Measurements from ENCODE around the gene RMC1.
A peak's percentile ranks its signal among the peaks of the same experiment; 100 is the strongest.
"Not testable (repeated sequence)": the region's sequence is repeated elsewhere in the genome, so short reads cannot be mapped to it uniquely, and the experiment has no call there.

RMC1 gene

GRCh38 chr18:23573626-23574431 lies 70.5 kb downstream of the RMC1 start:
- Histone ChIP-seq H3K4me3 (ENCODE audit: low read depth, low read length) (peak overlapping the region; percentile 11; the same call in 1 of the 2 replicates), H3K4me1 (ENCODE audit: control insufficient read depth, insufficient read depth, low read length, unreplicated experiment) (peaks cover 20% of the 10 kb centered on the region), H3K79me2 (ENCODE audit: control insufficient read depth, insufficient read depth, low read length, unreplicated experiment) (peaks cover 29% of the 10 kb centered on the region), H3K27me3 (ENCODE audit: insufficient read depth, low read length) (no peaks in the 10 kb centered on the region), H2AFZ (ENCODE audit: low read length, unreplicated experiment) (no peak overlapping the region), H3K27ac (ENCODE audit: low read depth, low read length) (peak overlapping the region; percentile 59), H3K36me3 (ENCODE audit: insufficient read depth, low read length) (peaks cover 21% of the 10 kb centered on the region)

- Histone ChIP-seq H3K79me2 (ENCODE audit: control insufficient read depth, insufficient read depth, low read length, unreplicated experiment) (peaks cover 35% of the 10 kb centered on the region), H3K27ac (ENCODE audit: low read depth, low read length) (peak overlapping the region; percentile 59; the same call in 1 of the 2 replicates), H3K36me3 (ENCODE audit: insufficient read depth, low read length) (peaks cover 16% of the 10 kb centered on the region), H2AFZ (ENCODE audit: low read length, unreplicated experiment) (no peak overlapping the region), H3K4me1 (ENCODE audit: control insufficient read depth, insufficient read depth, low read length, unreplicated experiment) (peaks cover 29% of the 10 kb centered on the region), H3K4me3 (ENCODE audit: low read depth, low read length) (peak overlapping the region; percentile 11; the same call in 1 of the 2 replicates), H3K27me3 (ENCODE audit: insufficient read depth, low read length) (no peaks in the 10 kb centered on the region)
Observed at GRCh38 chr18:23574611-23575308, 71.4 kb downstream of the RMC1 start.

GRCh38 chr18:23575309-23575651 lies 72.0 kb downstream of the RMC1 start:
- Histone ChIP-seq H3K4me1 (ENCODE audit: control insufficient read depth, insufficient read depth, low read length, unreplicated experiment) (peaks cover 34% of the 10 kb centered on the region), H3K27me3 (ENCODE audit: insufficient read depth, low read length) (no peaks in the 10 kb centered on the region), H2AFZ (ENCODE audit: low read length, unreplicated experiment) (no peak overlapping the region), H3K36me3 (ENCODE audit: insufficient read depth, low read length) (peaks cover 13% of the 10 kb centered on the region), H3K4me3 (ENCODE audit: low read depth, low read length) (no peak overlapping the region), H3K27ac (ENCODE audit: low read depth, low read length) (no peak overlapping the region), H3K79me2 (ENCODE audit: control insufficient read depth, insufficient read depth, low read length, unreplicated experiment) (peaks cover 40% of the 10 kb centered on the region)

GRCh38 chr18:23577521-23577920 lies 74.2 kb downstream of the RMC1 start:
- H3K27ac ChIP-seq (ENCODE audit: low read depth, low read length); H3K27me3 ChIP-seq (ENCODE audit: insufficient read depth, low read length); H2AFZ ChIP-seq (ENCODE audit: low read length, unreplicated experiment); H3K4me3 ChIP-seq (ENCODE audit: low read depth, low read length): not testable (repeated sequence)
- H3K4me1 ChIP-seq (ENCODE audit: control insufficient read depth, insufficient read depth, low read length, unreplicated experiment), result peaks cover 52% of the 10 kb centered on the region
- H3K79me2 ChIP-seq (ENCODE audit: control insufficient read depth, insufficient read depth, low read length, unreplicated experiment), result peaks cover 62% of the 10 kb centered on the region
- H3K36me3 ChIP-seq (ENCODE audit: insufficient read depth, low read length), result peaks cover 17% of the 10 kb centered on the region

DNA sequence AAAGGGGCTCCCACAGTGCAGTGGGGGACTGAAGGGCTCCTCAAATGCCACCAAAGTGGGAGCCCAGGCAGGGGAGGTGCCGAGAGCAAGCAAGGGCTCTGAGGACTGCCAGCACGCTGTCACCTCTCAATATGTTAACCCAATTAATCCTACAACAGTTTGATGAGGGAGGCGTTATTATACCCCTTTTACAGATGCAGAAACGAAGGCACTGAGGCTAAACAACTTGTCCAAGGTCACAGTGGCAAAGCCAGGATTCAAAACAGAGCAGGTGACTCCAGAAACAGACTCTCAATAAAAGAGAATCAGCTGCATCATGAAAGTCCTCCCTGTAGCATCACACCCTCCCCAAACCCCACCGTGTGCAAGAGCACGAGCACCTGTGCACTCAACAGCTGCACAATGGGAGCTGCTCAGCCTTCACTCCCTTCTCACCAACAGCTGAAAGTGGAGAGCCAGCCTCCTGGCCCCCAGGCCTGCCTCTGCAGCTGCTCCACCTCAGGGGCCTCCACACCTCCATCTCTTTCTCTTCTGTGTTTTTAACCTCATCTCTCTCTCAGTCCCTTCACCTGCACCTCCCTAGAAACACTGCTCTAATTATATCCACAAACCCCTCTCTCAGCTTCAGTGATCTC lies 74.9 kb downstream of the RMC1 start:
- no peaks in the 10 kb centered on the region for H3K27me3 ChIP-seq (ENCODE audit: insufficient read depth, low read length)
- peaks cover 53% of the 10 kb centered on the region for H3K4me1 ChIP-seq (ENCODE audit: control insufficient read depth, insufficient read depth, low read length, unreplicated experiment)
- H3K36me3 ChIP-seq (ENCODE audit: insufficient read depth, low read length), result peaks cover 12% of the 10 kb centered on the region
- peaks cover 62% of the 10 kb centered on the region for H3K79me2 ChIP-seq (ENCODE audit: control insufficient read depth, insufficient read depth, low read length, unreplicated experiment)
- H3K27ac ChIP-seq (ENCODE audit: low read depth, low read length), result no peak overlapping the region
- no peak overlapping the region for H2AFZ ChIP-seq (ENCODE audit: low read length, unreplicated experiment)
- no peak overlapping the region for H3K4me3 ChIP-seq (ENCODE audit: low read depth, low read length)

GRCh38 chr18:23578891-23579653 lies 75.8 kb downstream of the RMC1 start:
- Histone ChIP-seq H3K27ac (ENCODE audit: low read depth, low read length) (no peak overlapping the region), H3K36me3 (ENCODE audit: insufficient read depth, low read length) (peaks cover 12% of the 10 kb centered on the region; the same call in 1 of the 2 replicates), H3K4me3 (ENCODE audit: low read depth, low read length) (no peak overlapping the region), H3K4me1 (ENCODE audit: control insufficient read depth, insufficient read depth, low read length, unreplicated experiment) (peaks cover 53% of the 10 kb centered on the region), H2AFZ (ENCODE audit: low read length, unreplicated experiment) (no peak overlapping the region), H3K27me3 (ENCODE audit: insufficient read depth, low read length) (no peaks in the 10 kb centered on the region), H3K79me2 (ENCODE audit: control insufficient read depth, insufficient read depth, low read length, unreplicated experiment) (peaks cover 62% of the 10 kb centered on the region)

GRCh38 chr18:23580677-23581367 lies 77.5 kb downstream of the RMC1 start:
- peaks cover 74% of the 10 kb centered on the region for H3K79me2 ChIP-seq (ENCODE audit: control insufficient read depth, insufficient read depth, low read length, unreplicated experiment)
- peaks cover 12% of the 10 kb centered on the region; the same call in 1 of the 2 replicates for H3K36me3 ChIP-seq (ENCODE audit: insufficient read depth, low read length)
- H3K4me1 ChIP-seq (ENCODE audit: control insufficient read depth, insufficient read depth, low read length, unreplicated experiment), result peaks cover 47% of the 10 kb centered on the region
- peak overlapping the region; percentile 39; the same call in 1 of the 2 replicates for H3K4me3 ChIP-seq (ENCODE audit: low read depth, low read length)
- peak overlapping the region; percentile 38 for H3K27ac ChIP-seq (ENCODE audit: low read depth, low read length)
- H3K27me3 ChIP-seq (ENCODE audit: insufficient read depth, low read length), result no peaks in the 10 kb centered on the region
- no peak overlapping the region for H2AFZ ChIP-seq (ENCODE audit: low read length, unreplicated experiment)
